NCI-H2227 (cell line): ENCODE results near the gene DOCK9.
"Not testable (repeated sequence)": the region's sequence is repeated elsewhere in the genome, so short reads cannot be mapped to it uniquely, and the experiment has no call there.

Experiments used
- DNase-seq: peaks from one replicate; lab custom pipeline; 2025; ENCODE audit not compliant: unreplicated experiment; lab: John Stamatoyannopoulos, UW

Gene DOCK9

DNA sequence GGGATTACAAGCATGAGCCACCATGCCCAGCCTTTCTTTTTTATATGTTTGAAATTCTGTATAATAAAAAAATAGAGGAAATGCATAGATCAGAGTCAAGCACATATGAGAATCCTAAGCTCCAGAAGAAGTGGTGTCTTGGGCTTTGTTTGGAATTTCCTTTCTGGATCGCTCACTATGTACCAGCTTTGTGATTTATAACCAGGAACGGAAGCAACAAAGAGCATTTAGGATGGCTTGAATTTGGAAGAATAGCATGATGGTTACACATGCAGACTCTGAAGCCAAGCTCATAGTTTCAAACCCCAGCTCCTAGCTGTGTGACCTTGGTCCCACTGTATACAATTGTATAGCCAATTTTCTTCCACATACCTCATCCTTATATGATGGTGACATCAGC, 197.4 kb downstream of the DOCK9 start:
- DNase-seq: no peak

DNA sequence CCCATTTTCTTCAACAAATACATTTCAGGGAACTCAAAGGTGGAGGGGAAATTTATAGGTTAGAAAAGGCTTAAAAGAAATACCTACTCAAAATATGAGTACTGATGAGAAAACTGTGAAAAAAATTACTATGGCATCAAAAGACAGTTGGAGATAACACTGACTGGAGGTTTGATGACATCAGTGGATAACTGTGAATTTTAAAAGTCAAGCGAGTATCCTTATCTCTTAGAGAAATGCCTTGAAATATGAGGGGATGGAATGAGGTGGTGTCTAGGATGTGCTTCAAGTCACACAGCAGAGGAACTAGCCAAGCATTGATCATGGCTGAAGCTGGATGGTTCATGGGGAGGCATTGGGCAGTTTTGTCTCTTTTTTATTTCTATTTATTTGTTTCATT, 198.2 kb downstream of the DOCK9 start:
- DNase-seq: no peak

DNA sequence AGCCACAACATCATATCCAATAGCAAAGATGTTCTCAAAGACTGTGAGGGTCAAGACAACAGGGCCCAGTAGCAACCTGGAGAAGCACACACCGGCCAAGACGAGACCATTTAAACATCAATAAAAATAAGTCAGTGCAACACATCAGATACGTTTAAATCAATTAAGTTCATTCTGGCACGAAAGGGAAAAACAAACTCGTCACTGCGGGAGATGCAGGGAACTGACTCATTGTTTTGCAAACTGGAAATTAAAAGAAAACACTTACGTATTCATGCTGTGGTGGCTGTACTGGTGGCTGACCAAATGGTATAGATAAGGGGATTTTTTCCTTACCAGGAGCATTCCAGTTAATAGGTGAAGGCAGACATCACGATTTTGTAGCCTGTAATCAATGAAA, 199.1 kb downstream of the DOCK9 start:
- DNase-seq: no peak

DNA sequence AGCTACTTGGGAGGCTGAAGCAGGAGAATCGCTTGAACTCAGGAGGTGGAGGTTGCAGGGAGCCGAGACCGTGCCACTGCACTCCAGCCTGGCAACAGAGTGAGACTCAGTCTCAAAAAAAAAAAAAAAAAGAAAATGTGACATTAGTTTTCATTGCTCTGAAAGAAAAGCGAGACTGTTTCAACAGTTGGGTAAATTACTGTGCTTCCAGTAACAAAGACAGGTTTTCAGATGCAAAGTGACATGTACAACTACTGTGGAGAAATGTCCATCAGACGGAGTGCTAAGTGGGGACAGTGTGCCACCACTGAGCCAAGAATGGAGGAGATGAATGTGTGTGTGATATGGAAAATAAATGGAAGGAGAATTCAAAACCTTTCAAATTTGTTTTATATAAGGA, 201.2 kb downstream of the DOCK9 start:
- DNase-seq: no peak

DNA sequence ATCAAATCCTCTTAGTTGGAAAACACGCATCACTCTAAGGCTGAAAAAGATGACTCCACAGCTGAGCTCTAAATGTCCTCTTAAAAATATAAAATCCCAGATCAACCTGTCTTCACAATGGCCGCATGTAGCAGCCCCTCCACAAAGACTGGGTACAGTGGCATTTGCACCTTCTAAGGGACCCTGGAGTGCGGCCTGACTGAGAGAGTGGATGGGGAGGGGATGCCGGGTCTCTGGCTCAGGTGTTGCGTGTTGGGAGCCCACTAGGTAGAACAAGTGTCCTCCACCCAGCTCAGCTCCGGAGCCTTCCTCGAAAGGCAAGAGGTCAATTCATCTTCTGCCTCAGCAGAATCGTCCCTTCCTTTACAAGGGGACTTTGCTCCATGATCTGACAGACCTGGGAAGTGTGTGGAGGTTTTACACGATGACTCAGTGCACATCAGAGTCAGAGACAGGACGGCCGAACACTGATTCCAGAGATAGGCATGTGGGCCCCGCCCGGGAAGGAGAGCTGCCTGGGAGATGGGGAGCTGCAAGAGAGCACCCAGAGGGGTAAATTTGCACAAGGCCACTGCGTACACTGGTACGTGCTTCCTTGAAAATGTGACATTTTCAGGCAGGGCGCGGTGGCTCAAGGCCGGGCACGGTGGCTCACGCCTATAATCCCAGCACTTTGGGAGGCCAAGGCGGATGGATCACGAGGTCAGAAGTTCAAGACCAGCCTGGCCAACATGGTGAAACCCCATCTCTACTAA, 201.8 kb downstream of the DOCK9 start:
- DNase-seq: no peak

DNA sequence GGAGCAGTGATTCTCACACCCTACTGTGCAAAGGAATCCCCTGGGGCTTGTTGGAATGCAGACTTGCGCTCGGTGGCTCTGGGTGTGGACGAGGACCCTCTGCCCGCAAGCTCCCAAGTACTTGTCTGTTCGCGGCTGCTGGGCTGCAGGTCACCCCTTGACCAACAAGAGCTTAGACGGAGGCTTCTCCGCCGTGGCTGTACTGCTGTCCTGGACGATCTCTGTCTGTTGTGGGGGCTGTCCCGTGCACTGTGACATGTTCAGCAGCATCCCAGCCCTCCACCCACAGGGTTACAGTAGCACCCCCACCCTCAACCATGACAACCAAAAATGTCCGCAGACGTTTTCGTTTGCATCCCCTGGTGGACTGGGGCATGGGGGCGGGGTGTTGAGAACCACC, 202.5 kb downstream of the DOCK9 start:
- DNase-seq: no peak

DNA sequence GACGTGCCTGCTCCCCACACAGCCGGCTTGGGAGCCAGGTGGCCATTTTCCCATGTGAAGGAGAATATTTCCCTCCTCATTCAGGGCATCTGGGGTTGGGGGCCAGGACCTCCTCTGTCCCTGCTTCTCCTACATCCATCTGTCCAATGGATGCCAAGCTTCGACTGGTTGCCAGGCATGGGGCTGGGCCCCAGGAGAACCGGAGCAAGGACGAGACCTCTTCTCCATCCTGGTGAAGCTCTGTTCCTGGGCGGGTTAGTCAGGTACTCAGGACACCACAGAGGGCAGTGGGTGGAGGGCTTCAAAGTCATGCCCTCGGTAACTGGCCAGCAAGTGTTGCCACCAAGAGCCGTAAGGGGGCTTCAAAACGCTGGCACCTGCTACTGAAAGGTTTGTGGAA, 203.1 kb downstream of the DOCK9 start:
- no peak for DNase-seq

DNA sequence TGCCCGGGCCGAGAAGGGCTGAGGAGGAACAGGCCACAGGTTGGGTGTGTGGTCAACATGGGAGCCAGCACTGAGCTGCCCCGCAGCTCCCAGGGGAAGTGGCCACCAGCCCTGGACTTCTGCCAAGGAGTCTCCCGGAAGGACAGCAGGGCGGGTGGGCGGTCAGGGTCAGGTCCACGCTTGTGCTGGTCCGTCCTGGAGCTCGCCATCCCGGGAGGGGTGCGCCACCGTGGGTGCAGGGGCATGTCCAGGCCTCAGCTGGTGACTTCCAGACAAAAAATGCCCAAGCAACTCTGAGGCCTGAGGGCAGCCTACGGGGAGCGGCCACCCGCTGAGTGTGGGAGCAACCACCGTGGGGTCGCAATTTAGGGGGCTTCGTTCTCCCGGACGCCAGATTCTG, 203.9 kb downstream of the DOCK9 start:
- DNase-seq: no peak

DNA sequence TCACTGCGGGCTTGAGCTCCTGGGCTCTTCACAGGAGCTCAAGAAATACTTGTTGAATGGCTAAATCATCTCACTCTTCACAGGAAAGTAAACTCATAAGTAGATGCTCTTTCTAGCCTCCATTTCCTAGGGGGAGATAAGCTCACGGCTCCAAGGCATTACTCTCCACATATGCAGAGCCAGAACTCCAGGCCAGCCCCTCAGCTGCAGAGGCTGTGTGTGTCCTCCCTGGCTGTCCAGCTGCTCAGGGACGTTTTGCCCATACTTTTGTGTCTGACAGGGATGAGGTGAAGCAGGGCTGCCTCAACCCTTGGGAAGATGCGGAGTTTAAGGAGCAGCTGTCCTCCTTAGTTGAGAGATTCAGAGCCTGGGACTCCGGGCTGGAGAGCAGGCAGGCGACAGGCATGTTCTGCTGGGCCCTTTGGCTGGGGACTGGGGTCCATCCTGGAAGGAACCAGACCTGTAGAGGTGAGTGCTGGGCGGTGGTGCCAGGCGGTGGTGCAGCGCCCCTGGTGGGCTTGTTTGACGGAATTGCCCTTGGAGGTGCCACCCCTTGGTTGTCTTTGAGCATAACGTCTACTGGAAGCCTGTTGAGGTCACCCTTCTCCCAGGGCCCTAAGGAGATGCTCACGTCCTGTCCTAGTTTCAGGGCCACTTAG, 204.9 kb downstream of the DOCK9 start:
- no peak for DNase-seq

DNA sequence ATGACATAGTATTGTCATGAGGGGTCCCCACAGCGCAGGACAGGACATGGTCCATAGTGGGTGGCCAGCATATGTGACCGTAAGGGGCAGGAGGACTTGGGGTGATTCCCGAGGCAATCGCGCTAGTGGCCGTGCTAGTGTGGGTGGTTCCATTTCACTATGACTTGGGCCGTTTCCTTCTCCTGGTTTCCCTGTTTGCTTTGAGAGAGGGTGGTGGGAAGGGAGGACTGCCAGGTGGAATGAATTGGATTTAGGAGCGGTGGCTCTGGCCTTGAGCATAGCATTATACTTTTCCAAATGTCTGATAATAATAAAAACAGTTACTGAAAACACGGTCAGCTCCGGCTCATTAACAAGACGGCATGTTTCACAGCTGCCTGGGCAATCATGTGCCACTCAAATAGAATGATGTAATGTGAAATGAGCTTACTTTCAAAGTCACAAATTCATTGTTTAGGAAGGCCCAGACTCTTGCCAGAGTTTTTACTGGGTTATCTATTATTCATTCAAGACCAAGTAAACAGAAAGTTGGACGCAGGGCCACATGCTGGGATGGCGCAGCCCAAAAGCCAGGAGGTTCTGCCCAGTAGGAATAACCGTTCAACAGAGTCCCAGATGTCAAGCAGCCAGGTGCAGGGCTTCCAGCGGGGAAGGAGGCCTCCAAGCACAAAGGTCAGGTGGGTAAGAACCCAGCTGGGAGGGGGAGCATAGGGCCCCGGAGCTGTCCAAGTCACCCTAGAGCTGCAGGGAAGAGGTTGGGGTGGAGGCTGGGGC, 205.8 kb downstream of the DOCK9 start:
- no peak for DNase-seq

DNA sequence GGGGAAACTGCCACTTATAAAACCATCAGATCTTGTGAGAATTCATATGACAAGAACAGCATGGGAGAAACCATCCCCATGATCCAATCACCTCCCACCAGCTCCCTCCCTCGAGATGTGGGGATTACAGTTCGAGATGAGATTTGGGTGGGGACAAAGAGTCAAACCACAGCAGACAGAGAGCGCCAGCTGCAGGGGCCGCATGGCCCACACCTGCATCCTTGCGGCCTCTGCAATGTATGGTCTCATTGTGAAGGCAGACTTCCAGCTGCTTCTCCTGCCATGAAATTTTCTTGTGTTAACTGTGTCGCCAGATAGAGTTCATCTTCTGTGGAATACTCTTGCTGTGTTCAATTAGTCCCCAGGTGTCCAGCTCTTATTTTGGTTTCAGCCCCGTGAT, 208.1 kb downstream of the DOCK9 start:
- DNase-seq: no peak

DNA sequence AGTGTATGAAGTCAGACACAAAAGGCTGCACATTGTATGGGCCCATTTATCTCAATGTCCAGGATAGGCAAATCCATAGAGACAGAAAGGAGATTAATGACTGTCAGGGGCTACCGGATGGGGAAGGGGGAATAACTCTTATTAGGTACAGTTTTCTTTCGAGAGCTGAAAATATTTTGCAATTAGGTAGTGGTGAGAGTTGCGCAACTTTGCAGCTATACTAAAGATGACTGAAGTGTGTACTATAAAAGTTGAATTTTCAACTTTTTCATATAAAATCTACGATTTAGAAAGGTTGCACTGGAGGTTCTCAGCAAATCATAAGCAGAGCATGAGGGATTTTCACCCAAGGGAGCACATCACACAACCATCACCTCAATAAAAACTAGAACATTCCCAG, 209.3 kb downstream of the DOCK9 start:
- no peak for DNase-seq

DNA sequence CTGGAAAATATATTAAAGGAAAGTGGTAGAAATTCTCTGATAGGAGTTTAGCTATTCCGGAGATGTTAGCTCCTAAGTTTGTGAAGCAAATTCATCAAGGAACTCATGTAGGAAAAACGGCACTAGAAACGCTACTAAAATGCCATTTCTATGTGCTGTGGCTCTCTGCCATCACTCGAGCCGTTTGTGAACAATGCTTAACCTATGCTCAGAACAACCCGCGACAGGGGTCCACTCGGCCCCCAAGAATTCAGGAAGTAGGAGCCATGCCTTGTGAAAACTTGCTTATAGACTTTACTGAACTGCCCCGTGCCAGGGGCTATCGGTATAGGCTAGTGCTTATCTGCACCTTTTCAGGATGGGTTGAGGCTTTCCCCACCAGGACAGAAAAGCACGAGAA, 211.2 kb downstream of the DOCK9 start:
- no peak for DNase-seq

DNA sequence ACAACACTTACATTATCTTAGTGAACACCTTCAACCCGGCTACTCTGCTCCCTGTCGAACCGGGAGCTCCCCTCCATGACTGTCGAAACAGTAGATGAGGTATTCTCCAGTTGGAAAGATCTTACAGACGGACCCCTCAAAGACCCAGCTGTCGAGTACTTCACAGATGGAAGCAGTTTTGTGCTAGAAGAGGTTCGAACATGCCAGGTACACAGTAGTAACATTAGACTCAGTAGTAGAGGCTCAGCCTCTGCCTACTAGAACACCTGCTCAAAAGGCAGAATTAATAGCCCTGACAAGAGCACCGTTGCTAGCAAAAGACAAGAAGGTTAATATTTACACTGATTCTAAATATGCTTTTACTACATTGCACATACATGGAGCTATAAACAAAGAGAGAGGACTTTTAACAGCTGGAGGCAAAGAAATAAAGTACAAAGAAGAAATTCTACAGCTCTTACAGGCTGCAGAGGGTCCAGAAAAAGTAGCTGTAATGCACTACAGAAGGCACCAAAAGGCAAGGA, 211.8 kb downstream of the DOCK9 start:
- DNase-seq: no peak

DNA sequence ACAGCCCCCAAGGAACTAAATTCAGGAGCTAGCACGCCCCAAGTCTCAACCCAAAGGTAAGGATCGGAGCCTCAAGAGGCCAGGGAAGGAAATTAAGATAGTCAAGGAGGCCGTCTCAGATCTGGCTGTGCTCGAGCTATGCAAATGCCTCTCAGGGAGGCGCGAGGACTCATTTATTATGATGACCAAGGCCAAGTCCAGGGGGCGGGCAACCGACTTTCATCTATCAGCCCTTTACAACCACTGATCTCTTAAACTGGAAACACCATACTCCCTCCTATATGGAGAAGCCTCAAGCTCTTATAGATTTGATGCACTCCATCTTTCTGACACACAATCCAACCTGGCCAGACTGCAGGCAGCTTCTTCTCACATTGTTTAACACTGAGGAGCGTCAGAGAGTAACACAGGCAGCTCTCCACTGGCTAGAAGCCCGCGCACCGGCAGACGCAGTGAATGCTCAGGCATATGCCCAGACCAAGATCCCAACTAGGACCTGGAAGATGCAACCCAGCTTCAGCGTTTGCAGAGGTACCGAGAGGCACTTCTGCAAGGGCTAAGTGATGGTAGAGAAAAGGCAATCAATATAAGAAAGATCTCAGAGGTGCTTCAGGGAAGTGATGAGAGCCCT, 215.8 kb downstream of the DOCK9 start:
- DNase-seq: no peak

DNA sequence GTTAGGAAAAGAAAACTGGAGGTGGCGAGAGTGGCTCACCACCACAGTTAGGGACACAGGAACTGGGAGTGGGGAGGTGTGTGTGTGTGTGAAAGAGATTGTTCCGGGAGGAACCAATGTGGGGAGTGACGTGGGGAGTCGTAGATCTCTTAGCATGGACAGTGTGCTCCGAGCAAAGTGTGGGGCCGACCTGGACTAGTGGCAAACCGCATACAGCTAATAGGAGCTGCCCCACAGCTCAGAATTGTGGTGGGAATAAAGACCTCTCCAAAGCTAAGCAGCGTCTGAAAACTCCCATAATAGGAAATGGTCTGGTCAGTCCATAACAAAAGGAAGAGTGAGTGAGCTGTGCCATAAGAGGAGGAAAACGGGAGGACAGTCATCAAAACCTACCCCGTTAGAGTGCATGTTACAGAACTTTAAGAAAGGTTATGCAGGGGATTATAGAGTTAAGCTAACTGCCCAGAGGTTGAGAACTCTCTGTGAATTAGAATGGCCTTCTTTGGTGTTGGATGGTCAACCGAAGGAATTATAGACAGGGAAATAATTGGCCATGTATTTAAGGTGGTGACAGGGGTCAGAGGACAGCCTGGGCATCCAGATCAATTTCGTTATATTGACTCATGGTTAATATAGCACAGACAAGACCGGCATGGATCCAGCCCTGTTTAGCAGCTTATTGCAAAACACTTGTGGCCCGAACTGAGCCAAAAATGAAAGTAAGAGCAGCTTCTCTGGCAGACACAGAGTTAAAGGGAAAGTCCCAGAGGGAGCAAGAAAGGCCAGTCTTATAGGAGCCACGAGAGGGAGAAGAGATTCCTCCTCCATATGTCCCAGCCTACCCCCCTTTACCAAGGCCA, 216.5 kb downstream of the DOCK9 start:
- no peak for DNase-seq

DNA sequence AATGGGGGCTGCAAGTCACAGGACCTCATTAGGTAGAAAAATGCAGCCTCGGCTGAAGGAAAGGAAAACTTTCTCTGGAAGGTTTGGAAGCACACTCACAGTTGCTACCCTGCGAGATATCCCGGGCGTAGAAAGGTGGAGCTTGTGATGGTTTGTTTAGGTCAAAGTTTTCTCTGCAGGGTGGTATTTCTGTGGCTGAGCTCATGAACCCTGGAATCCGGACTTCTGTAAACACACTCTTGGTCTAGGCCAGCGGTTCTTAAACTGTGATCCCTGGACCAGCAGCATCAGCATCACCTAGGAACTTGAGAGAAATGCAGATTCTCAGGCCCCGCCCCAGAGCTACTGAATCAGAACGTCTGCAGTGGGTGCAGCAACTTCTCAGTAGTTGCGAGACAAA, 222.1 kb downstream of the DOCK9 start:
- no peak for DNase-seq

DNA sequence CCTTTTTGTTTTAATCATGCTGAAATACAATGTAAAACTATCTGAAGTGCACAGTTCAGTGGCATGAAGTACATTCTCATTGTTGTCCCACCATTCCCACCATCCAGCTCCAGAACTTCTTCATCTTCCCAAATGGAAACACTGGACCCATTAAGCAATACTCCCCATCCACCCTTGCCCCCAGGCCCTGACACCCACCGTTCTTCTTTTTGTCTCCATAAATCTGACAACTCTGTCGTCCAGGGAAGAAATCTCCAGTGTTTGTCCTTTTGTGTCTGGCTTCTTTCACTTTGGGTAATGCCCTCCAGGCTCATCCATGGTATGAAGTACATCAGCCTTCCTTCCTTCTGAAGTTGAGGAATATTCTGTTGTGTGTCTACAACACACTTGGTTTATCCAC, 222.7 kb downstream of the DOCK9 start:
- no peak for DNase-seq

DNA sequence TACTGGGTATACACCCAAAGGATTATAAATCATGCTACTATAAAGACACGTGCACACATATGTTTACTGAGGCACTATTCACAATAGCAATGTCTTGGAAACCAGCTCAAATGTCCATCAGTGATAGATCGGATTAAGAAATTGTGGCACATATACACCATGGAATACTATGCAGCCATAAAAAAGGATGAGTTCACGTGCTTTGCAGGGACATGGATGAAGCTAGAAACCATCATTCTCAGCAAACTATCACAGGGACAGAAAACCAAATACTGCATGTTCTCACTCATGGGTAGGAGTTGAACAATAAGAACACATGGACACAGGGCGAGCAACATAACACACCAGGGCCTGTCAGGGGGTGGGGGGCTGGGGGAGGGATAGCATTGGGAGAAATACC, 223.4 kb downstream of the DOCK9 start:
- DNase-seq: not testable (repeated sequence)

DNA sequence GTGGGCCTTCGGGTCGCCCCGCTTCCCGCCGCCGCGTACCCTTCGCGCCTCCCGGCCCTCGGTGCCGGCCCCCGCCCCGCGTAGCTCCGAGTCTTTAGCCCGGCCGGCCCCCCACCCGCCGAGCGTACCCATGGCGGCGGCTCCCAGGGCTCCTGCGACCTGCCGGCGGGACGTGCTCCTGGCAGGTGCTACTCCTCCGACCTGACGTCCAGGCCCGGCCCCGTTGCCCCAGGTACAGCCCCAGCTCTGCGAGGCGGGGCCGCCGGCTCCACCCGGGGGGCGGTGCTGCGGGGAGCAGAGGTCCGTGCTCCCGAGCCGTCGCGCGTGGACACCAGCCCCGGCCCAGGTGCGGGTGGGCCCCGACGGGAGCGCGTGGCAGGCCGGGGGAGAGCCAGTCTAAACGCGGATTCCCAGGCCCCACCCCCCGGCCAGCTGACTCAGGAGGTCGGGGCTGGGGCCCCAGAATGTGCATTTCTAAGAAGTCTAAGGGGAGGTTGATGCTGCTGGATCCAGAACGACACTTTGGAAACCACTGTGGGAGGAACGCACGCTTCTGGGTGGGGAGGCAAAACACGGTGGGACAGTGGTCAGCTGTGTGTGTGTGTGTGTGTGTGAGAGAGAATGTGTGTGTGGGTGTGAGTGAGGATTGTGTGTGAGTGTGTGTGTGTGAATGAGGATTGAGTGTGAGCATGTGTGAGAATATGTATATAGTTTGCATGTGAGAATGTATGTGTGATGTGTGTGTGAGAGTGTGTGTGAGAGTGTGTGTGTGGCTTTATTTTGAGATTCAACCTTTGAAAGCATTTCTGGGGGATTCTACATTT, 225.2 kb downstream of the DOCK9 start, which contains the start of gene SLC15A1:
Gene SLC15A1 (minus strand): TSS at position 206 of the 824 bp plus-strand sequence. CDS start 74 bp downstream, at position 132.
- no peak for DNase-seq
